ENCODE data around the gene BACH2.
"Not testable (repeated sequence)": the region's sequence is repeated elsewhere in the genome, so short reads cannot be mapped to it uniquely, and the experiment has no call there.

GRCh38 chr6:90116126-90116525 lies 180.5 kb downstream of the BACH2 start:
- not testable (repeated sequence) for TF ChIP-seq CTCF (IDR thresholded peaks at IDR 0.05 in 4 of 5, conservative IDR thresholded peaks at IDR 0.05 in 1 of 5); POLR2A (IDR thresholded peaks at IDR 0.05)
